ENCODE data around the gene COL8A1. TPM values are rescaled to one million over a fixed set of nuclear protein-coding genes. Genes with fewer than 3 reads are reported as not detected.
"Not testable (repeated sequence)": the region's sequence is repeated elsewhere in the genome, so short reads cannot be mapped to it uniquely, and the experiment has no call there.

Gene COL8A1
- total RNA-seq (2014; rRNA removed; shearing (Covaris generic)) = 4.7 and 5.2 TPM in 2 replicates

DNA sequence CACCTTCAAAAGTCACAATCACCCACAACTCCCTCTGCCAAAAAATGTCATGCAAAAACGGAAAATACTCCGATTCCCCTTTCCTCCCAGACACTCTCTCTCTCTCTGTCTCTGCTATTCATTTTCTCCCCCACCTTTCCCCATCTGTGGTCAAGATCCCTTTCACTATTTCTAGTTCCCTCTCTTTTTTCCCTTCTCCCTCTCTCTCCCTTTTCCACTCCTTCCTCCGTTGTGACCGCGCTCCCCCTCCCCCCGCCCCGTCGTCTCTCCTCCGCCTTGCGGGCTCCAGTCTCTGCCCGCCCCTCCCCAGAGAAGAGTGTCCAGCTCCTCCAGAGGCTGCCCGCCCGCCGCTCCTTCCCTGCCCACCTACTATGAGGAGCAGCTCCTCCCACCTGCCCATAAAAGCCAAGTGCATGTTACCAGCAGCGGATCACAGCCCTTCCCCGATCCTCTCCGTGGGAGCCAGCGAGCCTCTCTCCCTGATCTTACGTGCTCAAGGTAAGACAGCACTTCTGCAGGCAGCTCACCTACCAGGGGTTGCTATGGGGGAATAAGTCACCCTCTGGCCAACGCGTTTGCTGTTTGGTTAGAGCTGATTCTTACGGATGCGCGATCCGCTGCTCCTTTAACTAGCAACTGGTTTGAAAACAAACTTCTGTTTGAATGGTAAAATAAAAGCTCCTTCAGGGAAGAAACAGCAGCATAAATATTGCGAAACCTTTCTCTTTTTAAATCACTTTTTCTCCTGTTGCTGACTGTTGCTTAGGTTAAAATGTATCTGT, at the start of gene COL8A1:
TSS of gene COL8A1 (plus strand) at position 428 of the 782 bp plus-strand sequence. CDS start 152,089 bp downstream, outside the sequence.
- peak; percentile 69 for DNase-seq (ENCODE audit: low read depth)

DNA sequence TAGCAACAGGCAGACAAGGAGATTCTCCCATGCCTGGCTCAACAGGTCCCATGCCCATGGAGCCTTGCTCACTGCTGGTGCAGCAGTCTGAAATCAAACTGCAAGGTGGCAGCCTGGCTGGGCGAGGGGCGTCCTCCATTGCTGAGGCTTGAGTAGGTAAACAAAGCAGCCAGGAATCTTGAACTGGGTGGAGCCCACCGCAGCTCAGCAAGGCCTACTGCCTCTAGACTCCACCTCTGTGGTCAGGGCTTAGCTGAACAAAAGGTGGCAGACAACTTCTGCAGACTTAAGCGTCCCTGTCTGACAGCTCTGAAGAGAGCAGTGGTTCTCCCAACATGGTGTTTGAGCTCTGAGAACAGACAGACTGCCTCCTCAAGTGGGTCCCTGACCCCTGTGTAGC, 49.2 kb upstream of the COL8A1 start:
- DNase-seq (ENCODE audit: low read depth) = not testable (repeated sequence)

DNA sequence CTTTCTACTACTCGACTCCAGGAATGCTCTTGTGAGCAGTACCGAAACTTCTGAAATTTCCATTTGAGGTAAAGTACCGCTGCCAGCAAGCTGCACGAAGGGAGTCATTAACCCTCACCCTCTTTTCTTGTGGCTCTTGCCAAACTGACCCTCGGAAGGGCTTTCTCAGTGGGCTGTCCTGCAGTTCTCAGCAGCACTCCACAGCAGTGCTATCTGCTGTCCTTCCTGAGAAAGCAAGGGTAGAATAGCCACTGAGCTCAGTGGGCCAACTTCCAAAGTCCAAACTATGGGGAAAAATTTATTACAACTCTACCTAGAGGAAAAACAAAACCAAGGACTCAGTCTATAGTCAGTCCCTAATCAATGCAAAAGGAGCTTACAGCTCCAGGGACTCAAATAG, 38.5 kb upstream of the COL8A1 start:
- no peak for DNase-seq (ENCODE audit: low read depth)

GRCh38 chr3:99601515-99601914, 36.9 kb upstream of the COL8A1 start:
- DNase-seq (ENCODE audit: low read depth) = no peak

DNA sequence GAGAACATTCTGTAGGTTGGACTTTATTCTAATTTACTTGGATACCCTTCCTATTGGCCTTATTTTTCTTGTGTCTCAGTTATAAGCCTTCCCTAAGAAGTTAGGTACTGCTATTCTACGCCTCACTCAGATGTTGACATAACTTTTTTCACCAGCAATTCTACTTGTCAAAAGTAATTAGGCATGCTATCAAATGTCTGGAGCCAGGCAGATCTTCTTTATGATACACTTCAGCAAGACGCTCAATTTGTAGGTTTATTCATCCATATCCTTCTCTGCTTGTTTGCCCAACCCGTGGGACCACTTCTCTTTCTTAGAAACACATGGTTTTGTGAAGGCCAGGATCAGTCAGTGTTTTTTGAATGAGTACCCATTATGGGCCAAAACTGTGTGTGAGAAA, 36.2 kb upstream of the COL8A1 start:
- DNase-seq (ENCODE audit: low read depth) = no peak

DNA sequence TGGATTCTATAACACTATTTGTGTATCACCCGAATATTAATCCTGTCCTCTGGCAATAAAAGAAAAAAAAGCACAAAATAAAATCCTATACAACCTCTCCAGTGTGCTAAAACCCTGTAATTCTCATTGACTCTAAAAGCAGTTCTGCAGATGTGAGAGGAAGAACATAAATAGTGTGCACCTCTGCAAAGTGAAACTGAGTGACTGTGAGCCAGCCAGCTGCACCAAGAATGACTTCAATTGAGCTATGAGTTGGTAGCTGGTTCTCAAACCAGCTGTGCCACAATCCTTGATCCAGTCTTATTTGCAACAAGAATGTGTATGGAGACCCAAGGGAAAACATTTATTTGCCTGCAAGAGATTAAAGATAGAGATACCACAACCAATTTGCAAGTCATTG, 31.2 kb upstream of the COL8A1 start:
- no peak for DNase-seq (ENCODE audit: low read depth)

DNA sequence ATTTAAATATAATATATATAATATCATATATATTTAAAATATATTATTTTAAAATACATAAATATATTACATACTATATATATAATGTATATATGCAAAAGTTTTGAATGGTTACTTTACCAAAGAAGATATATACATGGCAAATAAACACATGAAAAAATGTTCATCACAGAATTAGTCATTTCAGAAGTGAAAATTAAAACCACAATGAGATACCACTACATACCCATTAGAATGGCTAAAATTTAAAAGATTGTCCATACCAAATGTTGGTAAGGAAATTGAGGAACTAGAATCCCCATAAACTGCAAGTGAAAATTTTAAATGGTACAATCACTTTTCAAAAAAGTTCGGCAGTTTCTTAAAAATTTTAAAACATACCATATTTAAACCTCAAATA, 23.6 kb upstream of the COL8A1 start:
- DNase-seq (ENCODE audit: low read depth) = no peak

DNA sequence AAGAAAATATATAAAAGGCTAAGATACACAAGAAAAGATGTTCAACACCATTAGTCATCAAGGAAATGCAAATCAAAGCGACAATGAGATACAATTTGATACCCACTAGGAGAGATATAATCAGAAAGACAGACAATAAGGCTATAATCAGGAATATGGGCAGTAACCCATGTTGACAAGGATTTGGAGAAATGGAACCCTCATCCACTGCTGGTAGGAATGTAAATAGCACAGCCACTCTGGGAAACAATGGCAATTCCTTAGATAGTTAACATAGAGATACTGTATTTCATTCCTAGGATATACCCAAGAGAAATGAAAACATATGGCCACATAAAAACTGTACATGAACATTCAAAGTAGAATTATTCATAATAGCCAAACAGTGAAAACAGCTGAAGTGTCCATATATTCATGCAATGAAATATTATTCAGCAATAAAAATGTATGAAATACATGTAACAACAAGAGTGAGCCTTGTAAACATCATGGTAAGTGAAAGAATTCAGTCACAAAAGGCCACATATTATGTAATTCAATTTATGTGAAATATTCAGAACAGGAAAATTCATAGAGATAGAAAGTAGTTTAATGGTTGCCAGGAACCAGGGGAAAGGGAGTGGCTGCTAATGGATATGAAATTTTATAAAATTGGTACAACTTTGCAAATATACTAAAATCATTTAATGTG, 18.2 kb upstream of the COL8A1 start:
- DNase-seq (ENCODE audit: low read depth) = no peak

DNA sequence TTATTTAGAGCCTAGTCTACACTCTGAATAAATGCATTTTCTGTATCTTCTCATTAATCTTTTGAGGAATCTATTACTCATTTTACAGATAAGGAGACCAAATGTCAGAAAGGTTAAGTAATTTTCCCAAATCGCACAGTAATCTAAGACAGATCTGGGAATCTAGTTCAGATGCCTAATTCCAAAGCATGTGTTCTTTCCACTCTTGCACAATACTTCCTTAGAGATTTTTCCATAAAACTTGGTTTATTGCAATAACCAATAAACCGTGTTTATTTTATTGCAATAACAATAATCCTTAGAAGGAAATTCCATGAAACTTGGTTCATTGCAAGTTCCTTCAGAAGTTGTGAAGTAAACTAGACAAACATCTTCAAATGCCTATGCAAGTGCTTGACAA, 17.4 kb upstream of the COL8A1 start:
- DNase-seq (ENCODE audit: low read depth) = no peak

- DNase-seq (ENCODE audit: low read depth) = no peak
Measured at GRCh38 chr3:99624496-99625236, 13.7 kb upstream of the COL8A1 start.

DNA sequence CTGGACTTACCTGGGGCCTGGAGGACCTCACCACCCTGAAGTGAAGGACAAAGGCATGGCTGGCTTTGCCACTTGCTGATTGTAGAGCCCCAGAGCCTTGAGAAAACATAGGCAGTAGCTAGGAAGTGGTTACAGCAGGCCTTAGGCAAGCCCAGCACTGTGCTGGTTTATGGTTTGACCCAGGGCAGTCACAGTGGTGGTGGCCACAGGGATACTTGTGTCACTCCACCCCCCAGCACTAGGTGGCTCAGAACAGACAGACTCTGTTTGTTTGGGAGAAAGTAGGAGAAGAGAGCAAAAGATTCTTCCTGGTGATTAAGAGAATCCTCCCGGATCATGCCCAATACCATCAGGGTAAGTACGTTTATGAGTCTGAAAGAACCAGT, 13.2 kb upstream of the COL8A1 start:
- no peak for DNase-seq (ENCODE audit: low read depth)

GRCh38 chr3:99625643-99626416, 12.6 kb upstream of the COL8A1 start:
- no peak for DNase-seq (ENCODE audit: low read depth)

GRCh38 chr3:99626417-99626788, 12.0 kb upstream of the COL8A1 start:
- DNase-seq (ENCODE audit: low read depth) = no peak

DNA sequence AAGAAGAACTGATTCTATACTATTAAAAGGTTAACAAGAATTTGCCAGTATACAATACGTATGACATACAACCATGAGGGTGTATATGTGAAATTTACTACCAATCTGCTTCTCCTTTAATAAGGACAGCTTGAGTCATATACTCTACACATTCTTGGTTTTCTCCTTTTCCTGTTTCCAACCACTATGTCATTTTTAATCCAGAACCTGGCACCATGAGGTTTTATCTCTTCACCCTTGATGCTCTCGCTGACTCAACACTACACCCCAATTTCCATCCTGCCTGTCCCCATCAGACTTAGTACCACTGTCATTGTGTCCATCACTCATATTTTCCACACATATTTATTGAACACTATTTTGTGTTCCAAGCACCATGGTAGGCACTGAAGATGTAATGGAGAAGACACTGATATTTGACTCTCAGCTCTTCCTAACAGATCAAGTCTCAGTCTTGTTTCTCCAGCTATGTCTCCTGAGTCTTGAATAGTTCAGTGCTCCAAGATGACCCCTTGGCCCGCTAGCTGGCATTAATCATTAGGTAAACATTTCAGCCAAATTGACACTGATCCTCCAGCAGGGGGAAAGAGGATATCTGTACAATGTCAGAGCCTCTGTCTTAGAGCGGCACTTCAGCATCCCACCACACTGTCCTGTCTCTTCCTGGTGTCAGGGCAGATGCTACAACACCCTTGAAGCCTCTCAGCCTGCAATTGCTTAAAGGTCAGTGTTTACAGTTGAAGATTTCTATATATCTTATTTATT, 11.2 kb upstream of the COL8A1 start:
- peak; percentile 33 for DNase-seq (ENCODE audit: low read depth)

DNA sequence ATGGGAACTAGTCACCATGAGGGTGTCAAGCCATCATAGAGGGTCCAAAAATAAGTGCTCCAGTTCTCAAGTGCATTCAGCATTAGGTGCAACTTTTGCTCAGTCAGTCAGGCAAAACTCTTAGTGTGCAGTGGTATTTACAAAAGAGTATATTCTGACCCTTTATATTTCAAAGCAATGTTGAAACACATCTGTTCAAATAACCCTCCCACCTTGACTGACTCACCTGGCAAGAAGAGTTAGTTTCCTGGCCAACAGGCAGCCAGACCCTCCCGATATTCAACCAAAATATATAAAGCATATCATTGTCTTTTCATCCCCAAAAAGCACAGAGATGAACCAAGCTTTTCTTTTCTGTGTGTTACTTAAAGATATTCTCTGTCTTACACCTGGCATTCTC, 7.6 kb upstream of the COL8A1 start:
- no peak for DNase-seq (ENCODE audit: low read depth)

DNA sequence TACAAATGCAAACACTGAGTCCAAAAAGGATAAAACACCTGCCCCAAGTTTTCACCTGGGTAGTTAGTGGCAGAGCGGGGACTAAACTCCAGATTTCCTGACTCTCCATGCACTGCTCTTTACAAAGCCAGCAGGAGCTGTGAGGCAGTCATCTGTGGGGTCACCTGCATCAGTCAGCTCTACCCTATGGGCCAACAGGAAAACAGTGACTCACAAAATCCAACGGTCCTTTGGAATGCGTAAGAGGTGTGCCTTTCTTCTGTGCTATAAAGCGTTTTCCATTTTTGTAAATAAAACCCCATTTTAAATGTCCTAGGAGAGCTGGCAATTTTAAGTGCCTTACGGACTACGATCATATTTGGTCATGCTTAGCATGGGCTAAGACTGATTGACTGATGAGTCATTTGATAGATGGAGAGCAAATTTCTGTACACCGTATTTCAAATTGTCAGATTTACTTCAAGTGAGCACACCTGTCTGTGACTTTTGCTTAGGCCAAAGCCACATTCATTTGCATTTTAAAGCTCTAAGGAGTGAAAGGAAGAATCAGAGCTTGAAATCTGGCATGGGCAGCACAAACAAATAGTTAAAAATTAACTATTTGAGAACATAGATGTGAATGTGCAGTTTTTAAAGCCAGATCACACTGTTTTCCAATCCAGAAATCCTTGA, 4.4 kb upstream of the COL8A1 start:
- DNase-seq (ENCODE audit: low read depth) = peak; percentile 43

DNA sequence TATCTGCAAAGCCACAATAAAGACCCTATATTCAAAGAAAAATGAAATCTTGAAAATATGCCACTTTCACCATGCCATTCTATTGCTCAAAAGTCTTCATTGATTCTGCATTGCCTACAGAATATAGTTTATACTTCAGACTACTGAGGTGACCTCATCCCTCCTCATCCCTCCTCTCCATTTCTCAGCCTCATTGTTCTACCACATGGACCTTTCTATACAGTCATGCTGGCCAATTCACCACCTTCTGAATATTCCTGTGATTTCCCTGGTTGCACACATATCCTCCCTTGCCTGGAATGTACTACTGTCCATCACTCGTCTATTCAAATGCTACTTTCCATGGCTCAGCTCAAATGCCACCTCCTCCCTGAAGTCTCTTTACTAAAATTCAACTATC, 3.5 kb upstream of the COL8A1 start:
- peak; percentile 11 for DNase-seq (ENCODE audit: low read depth)

DNA sequence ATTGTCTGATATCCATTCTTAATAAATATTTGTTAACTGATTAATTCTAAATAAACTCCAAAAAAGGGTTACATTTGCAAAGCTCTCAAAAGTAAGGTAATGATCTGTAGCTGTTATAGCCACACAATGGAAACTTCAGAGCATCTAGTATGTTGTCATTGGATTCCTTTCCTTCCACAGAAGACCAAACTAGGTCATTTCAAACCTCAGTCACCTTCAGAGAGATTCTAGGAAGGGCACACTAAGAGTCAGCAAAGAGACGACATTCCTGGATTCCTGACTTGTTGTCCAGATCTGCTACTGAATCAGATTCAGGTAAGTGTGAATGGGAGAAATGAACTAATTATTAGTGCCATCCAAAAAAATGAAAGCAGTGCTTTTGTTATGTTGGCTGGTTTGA, 3.0 kb upstream of the COL8A1 start:
- no peak for DNase-seq (ENCODE audit: low read depth)

GRCh38 chr3:99637016-99637367, 1.4 kb upstream of the COL8A1 start:
- peak; percentile 70 for DNase-seq (ENCODE audit: low read depth)

GRCh38 chr3:99637368-99638111, 854 bp upstream of the COL8A1 start:
- peak; percentile 79 for DNase-seq (ENCODE audit: low read depth)

Measured in Daoy (cell line).